ENCODE results near the gene APOL2.

APOL2 gene

GRCh38 chr22:36227396-36227795 lies 11.9 kb downstream of the APOL2 start:
- no peak overlapping the region for H3K9ac ChIP-seq (ENCODE audit: low read length)
- H3K4me3 ChIP-seq (ENCODE audit: low read length) = no peak overlapping the region
- H3K9me3 ChIP-seq (ENCODE audit: control insufficient read depth, low read length) = no peaks in the 10 kb centered on the region
- no peaks in the 10 kb centered on the region for H3K27me3 ChIP-seq (replicated peaks; ENCODE audit: control insufficient read depth, insufficient read depth, low read length)
- H3K4me1 ChIP-seq (ENCODE audit: control insufficient read depth, insufficient read depth, low read length) = no peaks in the 10 kb centered on the region
- peaks cover 61% of the 10 kb centered on the region for H3K36me3 ChIP-seq (ENCODE audit: control insufficient read depth, insufficient read depth, low read length, severe bottlenecking)
- no peak for DNase-seq (ENCODE audit: low read depth)

GRCh38 chr22:36226189-36226588 lies 13.1 kb downstream of the APOL2 start:
- Histone ChIP-seq H3K27me3 (replicated peaks; ENCODE audit: control insufficient read depth, insufficient read depth, low read length) (no peaks in the 10 kb centered on the region), H3K36me3 (ENCODE audit: control insufficient read depth, insufficient read depth, low read length, severe bottlenecking) (peaks cover 49% of the 10 kb centered on the region), H3K4me1 (ENCODE audit: control insufficient read depth, insufficient read depth, low read length) (no peaks in the 10 kb centered on the region), H3K9ac (ENCODE audit: low read length) (no peak overlapping the region), H3K9me3 (ENCODE audit: control insufficient read depth, low read length) (no peaks in the 10 kb centered on the region), H3K4me3 (ENCODE audit: low read length) (no peak overlapping the region)
- DNase-seq (ENCODE audit: low read depth) = no peak

- DNase-seq (ENCODE audit: low read depth) = no peak
- H3K4me3 ChIP-seq (ENCODE audit: low read length) = no peak overlapping the region
- H3K9me3 ChIP-seq (ENCODE audit: control insufficient read depth, low read length) = no peaks in the 10 kb centered on the region
- no peak overlapping the region for H3K9ac ChIP-seq (ENCODE audit: low read length)
- peaks cover 42% of the 10 kb centered on the region for H3K36me3 ChIP-seq (ENCODE audit: control insufficient read depth, insufficient read depth, low read length, severe bottlenecking)
- no peaks in the 10 kb centered on the region for H3K27me3 ChIP-seq (replicated peaks; ENCODE audit: control insufficient read depth, insufficient read depth, low read length)
- H3K4me1 ChIP-seq (ENCODE audit: control insufficient read depth, insufficient read depth, low read length) = peaks cover 5% of the 10 kb centered on the region
These were observed 13.9 kb downstream of the APOL2 start for GRCh38 chr22:36225333-36225922.

- DNase-seq (ENCODE audit: low read depth) = no peak
- no peaks in the 10 kb centered on the region for H3K27me3 ChIP-seq (replicated peaks; ENCODE audit: control insufficient read depth, insufficient read depth, low read length)
- H3K4me1 ChIP-seq (ENCODE audit: control insufficient read depth, insufficient read depth, low read length) = peaks cover 9% of the 10 kb centered on the region
- H3K4me3 ChIP-seq (ENCODE audit: low read length) = no peak overlapping the region
- H3K9ac ChIP-seq (ENCODE audit: low read length) = no peak overlapping the region
- H3K9me3 ChIP-seq (ENCODE audit: control insufficient read depth, low read length) = no peaks in the 10 kb centered on the region
- peaks cover 30% of the 10 kb centered on the region for H3K36me3 ChIP-seq (ENCODE audit: control insufficient read depth, insufficient read depth, low read length, severe bottlenecking)
These were observed 15.1 kb downstream of the APOL2 start for GRCh38 chr22:36224245-36224644.

- H3K27me3 ChIP-seq (replicated peaks; ENCODE audit: control insufficient read depth, insufficient read depth, low read length) = no peaks in the 10 kb centered on the region
- H3K4me3 ChIP-seq (ENCODE audit: low read length) = no peak overlapping the region
- H3K4me1 ChIP-seq (ENCODE audit: control insufficient read depth, insufficient read depth, low read length) = peaks cover 9% of the 10 kb centered on the region
- H3K36me3 ChIP-seq (ENCODE audit: control insufficient read depth, insufficient read depth, low read length, severe bottlenecking) = peaks cover 22% of the 10 kb centered on the region
- no peak for DNase-seq (ENCODE audit: low read depth)
- no peak overlapping the region for H3K9ac ChIP-seq (ENCODE audit: low read length)
- no peaks in the 10 kb centered on the region for H3K9me3 ChIP-seq (ENCODE audit: control insufficient read depth, low read length)
These were observed 15.8 kb downstream of the APOL2 start for GRCh38 chr22:36223504-36223903.

GRCh38 chr22:36222887-36223450 lies 16.4 kb downstream of the APOL2 start:
- Histone ChIP-seq H3K9me3 (ENCODE audit: control insufficient read depth, low read length) (no peaks in the 10 kb centered on the region), H3K9ac (ENCODE audit: low read length) (no peak overlapping the region), H3K4me3 (ENCODE audit: low read length) (no peak overlapping the region), H3K36me3 (ENCODE audit: control insufficient read depth, insufficient read depth, low read length, severe bottlenecking) (peaks cover 17% of the 10 kb centered on the region), H3K27me3 (replicated peaks; ENCODE audit: control insufficient read depth, insufficient read depth, low read length) (no peaks in the 10 kb centered on the region), H3K4me1 (ENCODE audit: control insufficient read depth, insufficient read depth, low read length) (peaks cover 9% of the 10 kb centered on the region)
- DNase-seq (ENCODE audit: low read depth) = no peak

- Histone ChIP-seq H3K27me3 (replicated peaks; ENCODE audit: control insufficient read depth, insufficient read depth, low read length) (no peaks in the 10 kb centered on the region), H3K36me3 (ENCODE audit: control insufficient read depth, insufficient read depth, low read length, severe bottlenecking) (peaks cover 9% of the 10 kb centered on the region), H3K9ac (ENCODE audit: low read length) (no peak overlapping the region), H3K9me3 (ENCODE audit: control insufficient read depth, low read length) (no peaks in the 10 kb centered on the region), H3K4me1 (ENCODE audit: control insufficient read depth, insufficient read depth, low read length) (peaks cover 9% of the 10 kb centered on the region), H3K4me3 (ENCODE audit: low read length) (no peak overlapping the region)
- DNase-seq (ENCODE audit: low read depth) = peak; percentile 23
These were observed 17.3 kb downstream of the APOL2 start for GRCh38 chr22:36221799-36222751.

GRCh38 chr22:36220451-36220921 lies 18.8 kb downstream of the APOL2 start:
- peak overlapping the region; percentile 27 for H3K9ac ChIP-seq (ENCODE audit: low read length)
- H3K27me3 ChIP-seq (replicated peaks; ENCODE audit: control insufficient read depth, insufficient read depth, low read length) = no peaks in the 10 kb centered on the region

GRCh38 chr22:36218648-36219193 lies 20.6 kb downstream of the APOL2 start:
- Histone ChIP-seq H3K27me3 (replicated peaks; ENCODE audit: control insufficient read depth, insufficient read depth, low read length) (peaks cover 12% of the 10 kb centered on the region), H3K4me1 (ENCODE audit: control insufficient read depth, insufficient read depth, low read length) (peaks cover 9% of the 10 kb centered on the region), H3K9ac (ENCODE audit: low read length) (no peak overlapping the region), H3K4me3 (ENCODE audit: low read length) (no peak overlapping the region), H3K9me3 (ENCODE audit: control insufficient read depth, low read length) (no peaks in the 10 kb centered on the region), H3K36me3 (ENCODE audit: control insufficient read depth, insufficient read depth, low read length, severe bottlenecking) (no peaks in the 10 kb centered on the region)
- DNase-seq (ENCODE audit: low read depth) = no peak

More at GRCh38 chr22:36220451-36220921, 18.8 kb downstream of the APOL2 start:
- Histone ChIP-seq H3K9me3 (ENCODE audit: control insufficient read depth, low read length) (no peaks in the 10 kb centered on the region), H3K4me3 (ENCODE audit: low read length) (peak overlapping the region; percentile 8), H3K36me3 (ENCODE audit: control insufficient read depth, insufficient read depth, low read length, severe bottlenecking) (no peaks in the 10 kb centered on the region), H3K4me1 (ENCODE audit: control insufficient read depth, insufficient read depth, low read length) (peaks cover 9% of the 10 kb centered on the region)
- DNase-seq (ENCODE audit: low read depth) = peak; percentile 44

GRCh38 chr22:36215981-36216380 lies 23.3 kb downstream of the APOL2 start:
- DNase-seq (ENCODE audit: low read depth) = no peak
- Histone ChIP-seq H3K27me3 (replicated peaks; ENCODE audit: control insufficient read depth, insufficient read depth, low read length) (peaks cover 33% of the 10 kb centered on the region), H3K36me3 (ENCODE audit: control insufficient read depth, insufficient read depth, low read length, severe bottlenecking) (no peaks in the 10 kb centered on the region), H3K9ac (ENCODE audit: low read length) (no peak overlapping the region), H3K4me3 (ENCODE audit: low read length) (no peak overlapping the region), H3K4me1 (ENCODE audit: control insufficient read depth, insufficient read depth, low read length) (peaks cover 9% of the 10 kb centered on the region), H3K9me3 (ENCODE audit: control insufficient read depth, low read length) (peaks cover 2% of the 10 kb centered on the region)

- Histone ChIP-seq H3K36me3 (ENCODE audit: control insufficient read depth, insufficient read depth, low read length, severe bottlenecking) (no peaks in the 10 kb centered on the region), H3K9ac (ENCODE audit: low read length) (no peak overlapping the region), H3K4me1 (ENCODE audit: control insufficient read depth, insufficient read depth, low read length) (peaks cover 3% of the 10 kb centered on the region), H3K9me3 (ENCODE audit: control insufficient read depth, low read length) (peaks cover 10% of the 10 kb centered on the region), H3K27me3 (replicated peaks; ENCODE audit: control insufficient read depth, insufficient read depth, low read length) (peaks cover 36% of the 10 kb centered on the region), H3K4me3 (ENCODE audit: low read length) (no peak overlapping the region)
- no peak for DNase-seq (ENCODE audit: low read depth)
These were observed 25.7 kb downstream of the APOL2 start for GRCh38 chr22:36213586-36213985.
